Measurements from ENCODE around the gene MAPT.

MAPT gene

DNA sequence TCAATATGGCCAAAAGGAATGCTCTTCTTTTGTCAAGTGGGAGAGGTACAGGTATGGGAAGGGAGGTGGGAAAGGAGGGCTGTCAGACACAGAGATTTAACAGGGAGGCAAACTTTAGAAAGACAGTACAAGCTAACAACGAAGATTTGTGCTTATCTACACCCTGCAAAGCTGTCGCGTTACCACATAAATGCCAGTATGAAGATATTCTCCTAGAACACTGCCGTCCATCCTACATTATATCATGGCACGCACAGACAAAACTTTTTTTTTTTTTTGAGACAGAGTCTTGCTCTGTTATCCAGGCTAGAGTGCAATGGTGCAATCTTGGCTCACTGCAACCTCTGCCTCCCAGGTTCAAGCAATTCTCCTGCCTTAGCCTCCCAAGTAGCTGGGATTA is 155.3 kb downstream of the MAPT start:
- H3K27me3 ChIP-seq (replicated peaks; ENCODE audit: control insufficient read depth, insufficient read depth, low read length), result no peaks in the 10 kb centered on the region
- H3K4me3 ChIP-seq (replicated peaks; ENCODE audit: low read depth, low read length), result no peak overlapping the region
- TF ChIP-seq, protein P1, sequence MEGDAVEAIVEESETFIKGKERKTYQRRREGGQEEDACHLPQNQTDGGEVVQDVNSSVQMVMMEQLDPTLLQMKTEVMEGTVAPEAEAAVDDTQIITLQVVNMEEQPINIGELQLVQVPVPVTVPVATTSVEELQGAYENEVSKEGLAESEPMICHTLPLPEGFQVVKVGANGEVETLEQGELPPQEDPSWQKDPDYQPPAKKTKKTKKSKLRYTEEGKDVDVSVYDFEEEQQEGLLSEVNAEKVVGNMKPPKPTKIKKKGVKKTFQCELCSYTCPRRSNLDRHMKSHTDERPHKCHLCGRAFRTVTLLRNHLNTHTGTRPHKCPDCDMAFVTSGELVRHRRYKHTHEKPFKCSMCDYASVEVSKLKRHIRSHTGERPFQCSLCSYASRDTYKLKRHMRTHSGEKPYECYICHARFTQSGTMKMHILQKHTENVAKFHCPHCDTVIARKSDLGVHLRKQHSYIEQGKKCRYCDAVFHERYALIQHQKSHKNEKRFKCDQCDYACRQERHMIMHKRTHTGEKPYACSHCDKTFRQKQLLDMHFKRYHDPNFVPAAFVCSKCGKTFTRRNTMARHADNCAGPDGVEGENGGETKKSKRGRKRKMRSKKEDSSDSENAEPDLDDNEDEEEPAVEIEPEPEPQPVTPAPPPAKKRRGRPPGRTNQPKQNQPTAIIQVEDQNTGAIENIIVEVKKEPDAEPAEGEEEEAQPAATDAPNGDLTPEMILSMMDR (IDR thresholded peaks at IDR 0.05; ENCODE audit: insufficient read depth, low read length, poor library complexity, severe bottlenecking), result no peak
- H3K36me3 ChIP-seq (ENCODE audit: control insufficient read depth, insufficient read depth, low read length), result peaks cover 8% of the 10 kb centered on the region
- DNase-seq (ENCODE audit: extremely low read depth, insufficient read length), result no peak

- peaks cover 2% of the 10 kb centered on the region for H3K36me3 ChIP-seq (ENCODE audit: control insufficient read depth, insufficient read depth, low read length)
- no peak overlapping the region for H3K4me3 ChIP-seq (replicated peaks; ENCODE audit: low read depth, low read length)
- DNase-seq (ENCODE audit: extremely low read depth, insufficient read length), result no peak
- TF ChIP-seq, protein P1 (IDR thresholded peaks at IDR 0.05; ENCODE audit: insufficient read depth, low read length, poor library complexity, severe bottlenecking), result no peak
- no peaks in the 10 kb centered on the region for H3K27me3 ChIP-seq (replicated peaks; ENCODE audit: control insufficient read depth, insufficient read depth, low read length)
These were observed 159.7 kb downstream of the MAPT start for GRCh38 chr17:46053911-46054534.

- Histone ChIP-seq H3K4me3 (replicated peaks; ENCODE audit: low read depth, low read length) (no peak overlapping the region), H3K36me3 (ENCODE audit: control insufficient read depth, insufficient read depth, low read length) (no peaks in the 10 kb centered on the region; the same call in 1 of the 2 replicates), H3K27me3 (replicated peaks; ENCODE audit: control insufficient read depth, insufficient read depth, low read length) (no peaks in the 10 kb centered on the region)
- TF ChIP-seq, protein P1 (IDR thresholded peaks at IDR 0.05; ENCODE audit: insufficient read depth, low read length, poor library complexity, severe bottlenecking), result no peak
- no peak for DNase-seq (ENCODE audit: extremely low read depth, insufficient read length)
These were observed 162.5 kb downstream of the MAPT start for GRCh38 chr17:46056800-46057304.

DNA sequence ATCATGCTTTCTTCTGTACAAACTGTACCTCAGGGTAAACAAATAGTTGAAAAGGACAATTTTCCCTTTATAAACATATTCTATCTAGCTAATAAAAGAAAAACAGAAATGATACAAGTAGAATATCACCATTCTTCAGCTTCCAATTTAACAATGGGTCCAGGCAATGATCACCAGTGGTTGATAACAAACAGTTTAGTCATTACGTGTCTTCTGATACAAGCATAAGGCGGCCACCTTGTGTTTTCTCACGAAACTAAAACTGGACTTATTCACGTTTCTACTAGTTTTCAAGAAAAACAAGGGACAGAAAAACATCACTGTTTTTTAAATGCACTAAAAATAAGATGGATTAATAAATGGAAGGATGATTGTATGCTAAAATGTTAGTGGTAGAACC is 163.0 kb downstream of the MAPT start:
- DNase-seq (ENCODE audit: extremely low read depth, insufficient read length), result no peak
- H3K4me3 ChIP-seq (replicated peaks; ENCODE audit: low read depth, low read length), result no peak overlapping the region
- TF ChIP-seq, protein P1 (IDR thresholded peaks at IDR 0.05; ENCODE audit: insufficient read depth, low read length, poor library complexity, severe bottlenecking), result no peak
- no peaks in the 10 kb centered on the region; the same call in 1 of the 2 replicates for H3K36me3 ChIP-seq (ENCODE audit: control insufficient read depth, insufficient read depth, low read length)
- no peaks in the 10 kb centered on the region for H3K27me3 ChIP-seq (replicated peaks; ENCODE audit: control insufficient read depth, insufficient read depth, low read length)

- Histone ChIP-seq H3K4me3 (replicated peaks; ENCODE audit: low read depth, low read length) (no peak overlapping the region), H3K36me3 (ENCODE audit: control insufficient read depth, insufficient read depth, low read length) (no peaks in the 10 kb centered on the region; the same call in none of the 2 replicates), H3K27me3 (replicated peaks; ENCODE audit: control insufficient read depth, insufficient read depth, low read length) (no peaks in the 10 kb centered on the region)
- DNase-seq (ENCODE audit: extremely low read depth, insufficient read length), result no peak
- TF ChIP-seq, protein P1 (IDR thresholded peaks at IDR 0.05; ENCODE audit: insufficient read depth, low read length, poor library complexity, severe bottlenecking), result no peak
These were observed 165.1 kb downstream of the MAPT start for GRCh38 chr17:46059486-46059885.

Data from GM06990 (cell line).